Stimulated activated CD4-positive, alpha-beta T cell treated with anti-CD3 and anti-CD28 coated beads, Interleukin-1b, Interleukin-23, amount 100 ng/mL, for 24 hours (primary cell): Measurements from ENCODE around the gene ATP5F1D.
"Not testable (repeated sequence)": the region's sequence is repeated elsewhere in the genome, so short reads cannot be mapped to it uniquely, and the experiment has no call there.

ENCODE experiments used
- DNase-seq, 4 experiments: peaks; one replicate each; pipeline ENCODE4 v3.0.0-alpha.2; 2020; ENCODE audit warnings: low read depth in 4 of 4, low spot score in 1 of 4

The ATP5F1D gene

GRCh38 chr19:1241417-1242095 lies at the start of gene ATP5F1D:
Gene ATP5F1D, plus strand, starts transcription at chr19:1241751. Its CDS starts 100 bp downstream, at chr19:1241851.
- DNase-seq, result peak; percentile 79 to 92 (median 89)

GRCh38 chr19:1199531-1199930 lies 42.0 kb upstream of the ATP5F1D start:
- no peak for DNase-seq

- DNase-seq, result not testable (repeated sequence)
These were observed 40.9 kb upstream of the ATP5F1D start for GRCh38 chr19:1200614-1201013.

- DNase-seq, result peak; percentile 98 to 99 (median 99)
These were observed 36.1 kb upstream of the ATP5F1D start, which contains the start of gene STK11 for GRCh38 chr19:1205114-1206099. Gene STK11, plus strand, starts transcription at chr19:1205778. Its CDS starts 1,136 bp downstream, at chr19:1206914.

- DNase-seq, result no peak
These were observed 35.2 kb upstream of the ATP5F1D start for GRCh38 chr19:1206150-1206863.

- no peak for DNase-seq
These were observed 34.6 kb upstream of the ATP5F1D start for GRCh38 chr19:1206864-1207450.

- not testable (repeated sequence) for DNase-seq
These were observed 32.7 kb upstream of the ATP5F1D start for GRCh38 chr19:1208830-1209229.

- no peak for DNase-seq
These were observed 31.4 kb upstream of the ATP5F1D start for GRCh38 chr19:1210227-1210538.

GRCh38 chr19:1211494-1212234 lies 29.9 kb upstream of the ATP5F1D start:
- DNase-seq, result no peak

- no peak for DNase-seq
These were observed 27.9 kb upstream of the ATP5F1D start for GRCh38 chr19:1213391-1214286.

GRCh38 chr19:1214299-1214861 lies 27.2 kb upstream of the ATP5F1D start:
- DNase-seq, result no peak

- no peak for DNase-seq
These were observed 26.5 kb upstream of the ATP5F1D start for GRCh38 chr19:1214862-1215731.

GRCh38 chr19:1216756-1217155 lies 24.8 kb upstream of the ATP5F1D start:
- DNase-seq, result no peak

- DNase-seq, result no peak
These were observed 24.2 kb upstream of the ATP5F1D start for GRCh38 chr19:1217366-1217765.

GRCh38 chr19:1218751-1219567 lies 22.6 kb upstream of the ATP5F1D start:
- no peak for DNase-seq

GRCh38 chr19:1219786-1220476 lies 21.6 kb upstream of the ATP5F1D start:
- DNase-seq, result no peak

GRCh38 chr19:1220477-1220930 lies 21.0 kb upstream of the ATP5F1D start:
- DNase-seq, result no peak
